Breast epithelium (tissue), 4 donors: ENCODE measurements around the gene OR6C6. TPM values are rescaled to one million over a fixed set of nuclear protein-coding genes. Genes with fewer than 3 reads are reported as not detected.

ENCODE experiments used
- DNase-seq, 2 donors: peaks; one replicate each; pipeline ENCODE4 v3.0.0-alpha.2; 2019; ENCODE audit warnings: low spot score in 2 of 2
- H3K27ac ChIP-seq, 2 donors: fragments of 200-600 bp; sonication (generic) in 1 of 2; one replicate each; pipeline ENCODE4 v1.5.1; 2016 to 2019; ENCODE audit warnings: mild to moderate bottlenecking in 1 of 2
- H3K27me3 ChIP-seq, 2 donors: fragments of 200-600 bp; sonication (generic) in 1 of 2; one replicate each; pipeline versions ENCODE4 v1.5.1 to v1.6.0; 2017 to 2019; ENCODE audit warnings: control low read depth in 1 of 2, mild to moderate bottlenecking in 1 of 2
- H3K36me3 ChIP-seq: fragments of 200-600 bp; one replicate; pipeline ENCODE4 v1.5.1; 2019
- H3K4me1 ChIP-seq, 2 donors: fragments of 200-600 bp; sonication (generic); one replicate each; pipeline ENCODE4 v1.5.1; 2016 to 2019; ENCODE audit warnings: control low read depth in 1 of 2
- H3K4me3 ChIP-seq, 3 donors: fragments of 200-600 bp; sonication (generic); 1 replicate in 2 of 3; 2 replicates in 1 of 3; pipeline ENCODE4 v1.5.1; 2016 to 2019; ENCODE audit warnings: mild to moderate bottlenecking in 3 of 3, moderate library complexity in 2 of 3
- H3K9me3 ChIP-seq, 2 donors: fragments of 200-600 bp; sonication (generic) in 1 of 2; one replicate each; pipeline ENCODE4 v1.5.1; 2016 to 2019; ENCODE audit warnings: control low read depth in 1 of 2
- CTCF ChIP-seq, 3 donors: fragments of 450-650 bp; IDR thresholded peaks; one replicate each; pipeline ENCODE4 v1.5.1; 2016 to 2017; ENCODE audit warnings: antibody characterized with exemption in 3 of 3, mild to moderate bottlenecking in 3 of 3, moderate library complexity in 3 of 3
- POLR2A ChIP-seq: fragments of 450-650 bp; IDR thresholded peaks from one replicate; pipeline ENCODE4 v1.6.1; 2016; ENCODE audit warnings: antibody characterized with exemption, mild to moderate bottlenecking, moderate library complexity
- POLR2AphosphoS5 ChIP-seq, 3 donors: sonication (generic); formaldehyde crosslinking; IDR thresholded peaks; one replicate each; pipeline ENCODE4 v1.6.1; 2017; ENCODE audit warnings: antibody characterized with exemption in 3 of 3
- intact Hi-C: fragments of 100-400 bp; cut with DNase I; formaldehyde crosslinking; loops from one replicate; pipeline ENCODE4 v1.15.1; 2023; ENCODE audit warnings: low total_unique reads
- total RNA-seq, 3 donors: library from RNA; depleted of rRNA; stranded (reverse); fragments of >200 nt; gene quantifications; one replicate each; pipeline ENCODE4 v1.1.0, GENCODE V29; 2016

The OR6C6 gene
- total RNA-seq, 3 donors from 2014 or later, result not detected

- Histone ChIP-seq H3K4me3 (no peak overlapping the region), H3K4me1 (no peaks in the 10 kb centered on the region), H3K27me3 (no peaks in the 10 kb centered on the region), H3K27ac (no peak overlapping the region), H3K9me3 (no peaks in the 10 kb centered on the region), H3K36me3 (no peaks in the 10 kb centered on the region)
- TF ChIP-seq CTCF (IDR thresholded peaks at IDR 0.05) (no peak), POLR2AphosphoS5 (IDR thresholded peaks at IDR 0.05) (no peak), POLR2A (no peak)
- intact Hi-C loops, result no loop called here
- no peak for DNase-seq
These were observed 45.4 kb downstream of the OR6C6 start for GRCh38 chr12:55250944-55251343.

GRCh38 chr12:55246159-55246558, 50.2 kb downstream of the OR6C6 start:
- no peak overlapping the region for H3K4me3 ChIP-seq
- no peak for DNase-seq
- H3K27me3 ChIP-seq, result no peaks in the 10 kb centered on the region
- H3K36me3 ChIP-seq, result no peaks in the 10 kb centered on the region
- H3K9me3 ChIP-seq, result no peaks in the 10 kb centered on the region
- H3K27ac ChIP-seq, result no peak overlapping the region
- TF ChIP-seq POLR2AphosphoS5 (IDR thresholded peaks at IDR 0.05), result no peak
- no peak for TF ChIP-seq POLR2A
- TF ChIP-seq CTCF (IDR thresholded peaks at IDR 0.05), result no peak
- no peaks in the 10 kb centered on the region for H3K4me1 ChIP-seq
- intact Hi-C loops, result no loop called here

GRCh38 chr12:55244309-55244708, 52.1 kb downstream of the OR6C6 start, which contains the start of gene OR6C74:
OR6C74 (plus strand) TSS chr12:55244609; CDS start chr12:55247288, 2,679 bp downstream.
- Histone ChIP-seq H3K9me3 (no peaks in the 10 kb centered on the region), H3K27me3 (no peaks in the 10 kb centered on the region), H3K4me1 (no peaks in the 10 kb centered on the region), H3K36me3 (no peaks in the 10 kb centered on the region), H3K4me3 (no peak within 1 kb of the TSS), H3K27ac (no peak within 1 kb of the TSS)
- intact Hi-C loops, result no loop called here
- DNase-seq, result no peak
- TF ChIP-seq CTCF (IDR thresholded peaks at IDR 0.05) (no peak), POLR2A (no peak), POLR2AphosphoS5 (IDR thresholded peaks at IDR 0.05) (no peak)

Other genes starting within 250 kb of the OR6C6 start
- not detected for gene OR9K2, start 170.2 kb downstream of the OR6C6 start, total RNA-seq
- not detected for gene OR10A7, start 75.5 kb downstream of the OR6C6 start, total RNA-seq
- not detected for gene OR6C74, start 52.0 kb downstream of the OR6C6 start, total RNA-seq
- gene OR6C1, start 17.8 kb upstream of the OR6C6 start, total RNA-seq, result not detected
- not detected for gene OR6C3, start 34.2 kb upstream of the OR6C6 start, total RNA-seq
- gene OR6C75, start 66.4 kb upstream of the OR6C6 start, total RNA-seq, result not detected
- not detected for gene OR6C65, start 104.0 kb upstream of the OR6C6 start, total RNA-seq
- gene OR6C76, start 129.7 kb upstream of the OR6C6 start, total RNA-seq, result not detected
- not detected for gene OR6C2, start 147.5 kb upstream of the OR6C6 start, total RNA-seq
- not detected for gene OR6C70, start 173.6 kb upstream of the OR6C6 start, total RNA-seq
- not detected for gene OR6C68, start 195.8 kb upstream of the OR6C6 start, total RNA-seq